ENCODE results near the gene CWF19L1. TPM values are rescaled to one million over a fixed set of nuclear protein-coding genes. Genes with fewer than 3 reads are reported as not detected.
A peak's percentile ranks its signal among the peaks of the same experiment; 100 is the strongest.
"Not testable (repeated sequence)": the region's sequence is repeated elsewhere in the genome, so short reads cannot be mapped to it uniquely, and the experiment has no call there.

CWF19L1 gene
- total RNA-seq (10 to 100 TPM; 15.1 to 21.6 TPM), polyA plus RNA-seq (10 to 100 TPM; 13.4 to 24.5 TPM)
- long read RNA-seq, donor 1, transcript CWF19L1-201 (14 exons, 1,815 nt), result major isoform, 14 of 23 reads
- long read RNA-seq, donor 1, partial matches to known transcripts, result 0 of 23 reads
- long read RNA-seq, donor 1, other reads (novel, unspliced or antisense), result 9 of 23 reads
- long read RNA-seq, donor 2, partial matches to known transcripts, result 1 of 8 reads
- long read RNA-seq, donor 2, other reads (novel, unspliced or antisense), result 4 of 8 reads

DNA sequence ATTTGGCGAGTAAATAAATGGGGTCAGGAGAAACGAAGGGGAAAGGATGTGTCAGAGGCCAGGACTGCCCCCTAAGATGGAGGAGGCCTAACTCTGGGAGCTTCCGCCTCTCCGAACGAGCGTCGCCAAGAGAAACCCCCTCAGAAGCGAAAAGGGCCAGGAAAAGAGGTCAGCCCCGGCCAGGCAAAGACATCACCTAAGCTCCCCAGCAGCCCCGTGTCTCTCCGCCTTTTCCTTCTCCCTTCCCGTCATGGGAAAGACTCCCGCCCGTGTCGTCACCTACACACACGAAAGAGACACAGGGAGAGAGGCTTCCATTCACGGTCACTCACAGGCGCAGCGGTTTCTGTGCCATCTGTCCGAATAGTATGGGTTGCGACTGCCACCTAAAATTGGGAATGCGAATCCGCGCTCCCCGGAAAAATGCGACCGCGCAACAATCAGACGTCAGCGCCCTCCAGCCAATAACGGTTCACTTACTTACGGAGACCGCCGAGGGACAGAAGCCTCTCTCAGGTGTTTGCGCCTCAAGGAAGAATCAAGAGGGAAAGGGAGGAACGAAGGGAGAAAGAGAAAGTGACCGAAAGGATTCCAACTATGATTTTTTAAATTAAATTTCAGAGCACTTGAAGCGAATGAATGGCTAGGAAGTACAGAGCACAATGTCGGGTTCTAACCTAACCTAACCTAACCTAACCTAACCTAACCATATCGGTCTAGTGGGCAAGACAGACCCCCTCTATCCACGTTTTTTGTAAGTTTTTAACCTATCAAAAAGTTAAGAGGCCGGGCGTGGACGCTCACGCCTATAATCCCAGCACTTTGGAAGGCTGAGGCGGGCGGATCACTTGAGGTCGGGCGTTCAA, at the start of gene CWF19L1:
TSS of gene CWF19L1 (minus strand) at position 400 of the 866 bp plus-strand sequence. CDS start at position 355, 45 bp downstream.
- WGBS, 2 donors, result 3% methylated on average over 45 to 49 of the region's 49 CpGs
- Histone ChIP-seq H3K36me3 (ENCODE audit: control insufficient read depth in 1 of 2, insufficient read depth in 2 of 2, low read length in 1 of 2) (no peaks in the 10 kb centered on the region), H3K4me1 (ENCODE audit: control insufficient read depth in 1 of 2, insufficient read depth in 2 of 2, low read length in 2 of 2) (no peaks in the 10 kb centered on the region), H3K4me3 (ENCODE audit: low read length in 2 of 2) (peak within 1 kb of the TSS; percentile 69 to 96), H3K9me3 (ENCODE audit: control insufficient read depth, low read length) (no peaks in the 10 kb centered on the region), H3K27me3 (ENCODE audit: control insufficient read depth in 1 of 2, insufficient read depth in 2 of 2, low read length in 1 of 2) (no peaks in the 10 kb centered on the region), H3K27ac (ENCODE audit: low read depth in 1 of 2, low read length in 2 of 2) (peak within 1 kb of the TSS in 1 of 2 donors; percentile 70)
- intact Hi-C loops (cut with DNase I), result loop anchor here in 1 of 2 donors (2.0 kb wide), 1 partner anchor 21 kb away; no protein-coding TSS in a partner anchor
- ATAC-seq (ENCODE audit: low FRiP score) (peak; percentile 94), DNase-seq (peak; percentile 91 to 95)

DNA sequence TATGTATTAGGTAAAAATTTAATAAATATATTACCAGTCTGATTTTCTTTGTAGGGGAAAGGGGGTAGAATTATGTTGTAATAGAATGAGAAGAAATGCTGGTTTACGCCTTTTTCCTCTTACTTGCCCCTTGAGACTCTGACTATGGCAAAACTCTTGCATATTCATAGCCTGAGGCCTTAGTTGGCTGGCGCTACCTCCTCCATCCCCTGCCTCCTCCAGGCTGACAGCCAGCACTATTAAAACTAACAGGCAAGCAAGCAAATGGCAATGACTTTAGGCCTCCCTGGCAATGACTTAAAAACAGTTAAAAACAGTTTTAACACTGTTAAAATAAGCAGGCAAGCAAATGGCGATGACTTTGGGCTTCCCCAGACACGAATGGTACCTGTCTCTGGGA, 48.2 kb upstream of the CWF19L1 start:
- H3K27ac ChIP-seq (ENCODE audit: low read depth in 1 of 2, low read length in 2 of 2), result no peak overlapping the region
- peaks cover 0 to 1% of the 10 kb centered on the region in 2 donors for H3K27me3 ChIP-seq (ENCODE audit: control insufficient read depth in 1 of 2, insufficient read depth in 2 of 2, low read length in 1 of 2)
- no peak overlapping the region for H3K4me3 ChIP-seq (ENCODE audit: low read length in 2 of 2)
- intact Hi-C loops (cut with DNase I), result no loop called here
- DNase-seq (no peak), ATAC-seq (ENCODE audit: low FRiP score) (no peak)
- H3K4me1 ChIP-seq (ENCODE audit: control insufficient read depth in 1 of 2, insufficient read depth in 2 of 2, low read length in 2 of 2), result no peaks in the 10 kb centered on the region
- H3K9me3 ChIP-seq (ENCODE audit: control insufficient read depth, low read length), result no peaks in the 10 kb centered on the region
- WGBS, 2 donors, result 68 to 79% methylated on average over 4 of the region's 4 CpGs
- no peaks in the 10 kb centered on the region for H3K36me3 ChIP-seq (ENCODE audit: control insufficient read depth in 1 of 2, insufficient read depth in 2 of 2, low read length in 1 of 2)

DNA sequence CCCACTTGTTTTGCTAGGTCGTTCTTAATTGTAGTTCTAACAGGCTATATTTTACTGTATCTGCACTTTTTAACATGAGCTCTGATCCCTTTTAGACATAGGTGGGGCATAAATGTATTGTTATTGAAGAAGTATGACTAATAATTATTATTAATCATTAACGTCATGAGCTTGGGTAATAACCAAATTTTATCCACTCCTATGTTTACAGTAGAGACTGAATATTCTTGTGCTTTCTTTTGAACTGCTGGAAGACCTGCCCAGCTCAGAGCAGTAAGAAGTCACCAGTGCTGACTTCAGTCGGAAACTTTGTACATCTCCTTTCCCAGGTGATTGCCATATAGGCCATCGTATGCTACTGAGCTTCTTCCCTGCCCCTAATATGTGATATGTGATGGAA, 43.9 kb upstream of the CWF19L1 start:
- Histone ChIP-seq H3K4me3 (ENCODE audit: low read length in 2 of 2) (no peak overlapping the region), H3K9me3 (ENCODE audit: control insufficient read depth, low read length) (no peaks in the 10 kb centered on the region), H3K27me3 (ENCODE audit: control insufficient read depth in 1 of 2, insufficient read depth in 2 of 2, low read length in 1 of 2) (peaks cover 0 to 1% of the 10 kb centered on the region in 2 donors), H3K27ac (ENCODE audit: low read depth in 1 of 2, low read length in 2 of 2) (no peak overlapping the region), H3K4me1 (ENCODE audit: control insufficient read depth in 1 of 2, insufficient read depth in 2 of 2, low read length in 2 of 2) (no peaks in the 10 kb centered on the region), H3K36me3 (ENCODE audit: control insufficient read depth in 1 of 2, insufficient read depth in 2 of 2, low read length in 1 of 2) (no peaks in the 10 kb centered on the region)
- intact Hi-C loops (cut with DNase I), result no loop called here
- ATAC-seq (ENCODE audit: low FRiP score), result no peak
- no peak for DNase-seq
- 69 to 77% methylated on average over 4 of the region's 4 CpGs for WGBS, 2 donors

DNA sequence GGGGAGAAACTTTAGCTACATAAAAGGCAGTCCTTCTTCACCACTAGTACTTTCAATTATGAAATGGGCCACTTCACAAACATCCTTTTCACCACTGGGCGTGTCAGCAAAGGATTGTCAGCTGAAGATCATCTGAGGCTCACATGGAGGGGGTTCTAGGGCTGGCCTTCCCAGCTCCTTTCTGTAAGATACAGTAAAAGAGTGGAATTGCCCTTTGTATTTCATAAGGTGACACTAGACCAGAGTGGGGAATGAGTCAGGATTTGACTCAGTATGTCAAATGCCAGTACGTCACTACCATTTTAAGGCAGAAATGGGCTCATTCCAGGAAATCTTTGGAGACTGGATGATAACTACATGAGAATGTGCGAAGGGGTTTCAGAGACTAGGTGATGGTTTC, 40.2 kb upstream of the CWF19L1 start:
- no peaks in the 10 kb centered on the region for H3K27me3 ChIP-seq (ENCODE audit: control insufficient read depth in 1 of 2, insufficient read depth in 2 of 2, low read length in 1 of 2)
- ATAC-seq (ENCODE audit: low FRiP score) (no peak), DNase-seq (no peak)
- H3K4me1 ChIP-seq (ENCODE audit: control insufficient read depth in 1 of 2, insufficient read depth in 2 of 2, low read length in 2 of 2), result no peaks in the 10 kb centered on the region
- WGBS, 2 donors, result 79% methylated on average over 3 of the region's 3 CpGs
- H3K36me3 ChIP-seq (ENCODE audit: control insufficient read depth in 1 of 2, insufficient read depth in 2 of 2, low read length in 1 of 2), result no peaks in the 10 kb centered on the region
- intact Hi-C loops (cut with DNase I), result no loop called here
- no peaks in the 10 kb centered on the region for H3K9me3 ChIP-seq (ENCODE audit: control insufficient read depth, low read length)
- no peak overlapping the region for H3K4me3 ChIP-seq (ENCODE audit: low read length in 2 of 2)
- no peak overlapping the region for H3K27ac ChIP-seq (ENCODE audit: low read depth in 1 of 2, low read length in 2 of 2)

DNA sequence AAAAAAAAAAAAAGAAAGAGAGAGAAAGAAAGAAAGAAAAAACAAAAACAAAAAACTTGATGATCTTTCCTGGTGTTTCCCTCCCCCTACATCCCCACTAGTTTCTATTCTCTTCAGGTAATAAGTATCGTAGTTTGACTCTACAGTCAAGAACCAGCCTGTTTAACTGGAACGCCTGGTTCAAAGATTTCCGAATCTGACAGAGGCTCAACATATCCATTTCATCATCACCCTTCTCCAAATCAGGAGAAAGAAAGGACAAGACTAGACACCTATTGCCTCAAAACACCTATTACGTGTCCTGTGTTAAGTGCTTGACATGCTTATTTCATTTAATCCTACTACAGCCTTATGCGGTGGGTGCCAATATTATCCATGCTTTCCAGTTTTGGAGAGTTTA, 39.4 kb upstream of the CWF19L1 start:
- no peaks in the 10 kb centered on the region for H3K9me3 ChIP-seq (ENCODE audit: control insufficient read depth, low read length)
- H3K27ac ChIP-seq (ENCODE audit: low read depth in 1 of 2, low read length in 2 of 2), result no peak overlapping the region
- 85 to 87% methylated on average over 5 of the region's 5 CpGs for WGBS, 2 donors
- H3K27me3 ChIP-seq (ENCODE audit: control insufficient read depth in 1 of 2, insufficient read depth in 2 of 2, low read length in 1 of 2), result no peaks in the 10 kb centered on the region
- no peak for DNase-seq
- no peak overlapping the region for H3K4me3 ChIP-seq (ENCODE audit: low read length in 2 of 2)
- intact Hi-C loops (cut with DNase I), result no loop called here
- no peaks in the 10 kb centered on the region for H3K4me1 ChIP-seq (ENCODE audit: control insufficient read depth in 1 of 2, insufficient read depth in 2 of 2, low read length in 2 of 2)
- ATAC-seq (ENCODE audit: low FRiP score), result no peak
- no peaks in the 10 kb centered on the region for H3K36me3 ChIP-seq (ENCODE audit: control insufficient read depth in 1 of 2, insufficient read depth in 2 of 2, low read length in 1 of 2)

DNA sequence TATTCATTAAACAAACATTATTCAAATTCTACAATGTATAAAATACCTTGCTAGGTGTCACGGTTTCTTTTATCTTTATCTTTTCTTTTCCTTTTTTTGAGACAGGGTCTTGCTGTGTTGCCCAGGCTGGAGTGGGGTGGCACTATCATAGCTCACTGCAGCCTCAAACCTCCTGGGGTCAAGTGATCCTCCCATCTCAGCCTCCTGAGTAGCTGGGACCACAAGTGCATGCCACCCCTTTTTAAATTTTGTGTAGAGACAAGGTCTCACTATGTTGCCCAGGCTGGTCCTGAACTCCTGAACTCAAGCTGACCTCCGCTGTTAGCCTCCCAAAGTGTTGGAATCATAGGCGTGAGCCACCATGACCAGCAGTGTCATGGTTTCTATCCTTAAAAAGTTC, 37.0 kb upstream of the CWF19L1 start:
- H3K4me1 ChIP-seq (ENCODE audit: control insufficient read depth in 1 of 2, insufficient read depth in 2 of 2, low read length in 2 of 2), result no peaks in the 10 kb centered on the region
- intact Hi-C loops (cut with DNase I), result no loop called here
- whole genome bisulfite sequencing, 2 donors, result 81 to 84% methylated on average over 3 of the region's 3 CpGs
- ATAC-seq (ENCODE audit: low FRiP score) (no peak), DNase-seq (no peak)
- H3K27me3 ChIP-seq (ENCODE audit: control insufficient read depth in 1 of 2, insufficient read depth in 2 of 2, low read length in 1 of 2), result no peaks in the 10 kb centered on the region
- no peaks in the 10 kb centered on the region for H3K36me3 ChIP-seq (ENCODE audit: control insufficient read depth in 1 of 2, insufficient read depth in 2 of 2, low read length in 1 of 2)
- H3K27ac ChIP-seq (ENCODE audit: low read depth in 1 of 2, low read length in 2 of 2), result no peak overlapping the region
- no peaks in the 10 kb centered on the region for H3K9me3 ChIP-seq (ENCODE audit: control insufficient read depth, low read length)
- no peak overlapping the region for H3K4me3 ChIP-seq (ENCODE audit: low read length in 2 of 2)

DNA sequence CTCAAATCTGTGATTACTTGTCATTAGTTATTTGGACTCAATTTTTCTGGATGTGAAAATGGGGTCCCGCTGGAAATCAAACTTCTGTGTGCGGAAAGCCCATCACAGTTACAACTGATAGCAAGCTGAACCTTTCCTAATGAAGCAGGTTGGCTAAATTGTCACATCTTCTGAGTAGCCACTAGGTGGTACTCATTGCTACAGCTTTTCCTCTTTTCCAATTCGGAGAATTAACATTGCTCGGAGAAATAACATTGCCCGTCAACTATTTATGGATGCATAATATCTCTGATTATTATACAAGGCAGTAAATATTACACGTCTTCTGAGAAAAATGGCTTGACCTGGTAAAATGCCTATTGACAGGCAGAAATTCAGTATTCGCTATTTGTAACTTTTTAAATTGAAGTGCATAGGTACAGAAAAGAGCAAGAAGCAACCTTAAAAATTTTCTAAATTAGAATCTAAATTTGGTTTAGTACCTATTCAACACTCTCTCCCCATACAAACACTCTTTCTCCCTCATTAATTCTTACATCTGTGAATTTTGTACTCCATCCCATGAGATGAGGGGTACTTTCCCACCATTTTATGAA, 36.4 kb upstream of the CWF19L1 start:
- Histone ChIP-seq H3K4me1 (ENCODE audit: control insufficient read depth in 1 of 2, insufficient read depth in 2 of 2, low read length in 2 of 2) (no peaks in the 10 kb centered on the region), H3K9me3 (ENCODE audit: control insufficient read depth, low read length) (no peaks in the 10 kb centered on the region), H3K4me3 (ENCODE audit: low read length in 2 of 2) (no peak overlapping the region), H3K27me3 (ENCODE audit: control insufficient read depth in 1 of 2, insufficient read depth in 2 of 2, low read length in 1 of 2) (no peaks in the 10 kb centered on the region), H3K36me3 (ENCODE audit: control insufficient read depth in 1 of 2, insufficient read depth in 2 of 2, low read length in 1 of 2) (no peaks in the 10 kb centered on the region), H3K27ac (ENCODE audit: low read depth in 1 of 2, low read length in 2 of 2) (no peak overlapping the region)
- intact Hi-C loops (cut with DNase I), result no loop called here
- no peak for ATAC-seq (ENCODE audit: low FRiP score)
- WGBS, 2 donors, result 21 to 22% methylated on average over 7 of the region's 7 CpGs
- DNase-seq, result no peak

DNA sequence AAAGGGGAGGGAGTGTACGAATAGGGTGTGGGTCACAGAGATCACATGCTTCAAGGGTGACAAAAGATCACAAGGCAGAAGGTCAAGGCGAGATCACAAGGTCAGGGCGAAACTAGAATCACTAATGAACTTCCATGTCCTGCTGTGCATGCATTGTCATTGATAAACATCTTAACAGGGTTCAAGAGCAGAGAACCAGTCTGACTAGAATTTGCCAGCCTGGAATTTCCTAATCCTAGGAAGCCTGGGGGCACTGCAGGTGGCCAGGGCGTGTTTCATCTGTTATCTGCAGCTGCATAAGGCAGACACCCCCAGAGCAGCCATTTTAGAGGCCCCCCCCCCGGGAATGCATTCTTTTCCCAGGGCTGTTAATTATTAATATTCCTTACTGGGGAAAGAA, 33.7 kb upstream of the CWF19L1 start:
- H3K27me3 ChIP-seq (ENCODE audit: control insufficient read depth in 1 of 2, insufficient read depth in 2 of 2, low read length in 1 of 2); H3K4me1 ChIP-seq (ENCODE audit: control insufficient read depth in 1 of 2, insufficient read depth in 2 of 2, low read length in 2 of 2); intact Hi-C loops (cut with DNase I); DNase-seq; H3K36me3 ChIP-seq (ENCODE audit: control insufficient read depth in 1 of 2, insufficient read depth in 2 of 2, low read length in 1 of 2); H3K4me3 ChIP-seq (ENCODE audit: low read length in 2 of 2); H3K27ac ChIP-seq (ENCODE audit: low read depth in 1 of 2, low read length in 2 of 2); ATAC-seq (ENCODE audit: low FRiP score); H3K9me3 ChIP-seq (ENCODE audit: control insufficient read depth, low read length): not testable (repeated sequence)
- WGBS, 2 donors, result 61 to 78% methylated on average over 5 of the region's 5 CpGs

Data from aorta (tissue), 5 donors.